GM23338 (cell line): ENCODE data around the gene ZFR. TPM values are rescaled to one million over a fixed set of nuclear protein-coding genes. Genes with fewer than 3 reads are reported as not detected.
"Not testable (repeated sequence)": the region's sequence is repeated elsewhere in the genome, so short reads cannot be mapped to it uniquely, and the experiment has no call there.

ENCODE experiments used
- ATAC-seq: fragments of 200-7000 bp; cut with Tn5 transposase; 3 replicates; pipeline ENCODE4 v1.9.1; 2020
- DNase-seq: peaks from one replicate; pipeline ENCODE4 v3.0.0-alpha.2; 2015; ENCODE audit warnings: low spot score
- H2AFZ ChIP-seq: fragments of 200-600 bp; sonication (generic); 2 replicates; pipeline ENCODE4 v1.8.0; 2016; ENCODE audit warnings: antibody characterized with exemption, mild to moderate bottlenecking, moderate library complexity
- H3F3A ChIP-seq: fragments of 200-600 bp; sonication (generic); replicated peaks from 2 replicates; pipeline ENCODE4 v1.8.0; 2017; ENCODE audit warnings: antibody characterized with exemption, mixed run types, low read depth
- H3K27ac ChIP-seq: fragments of 200-600 bp; sonication (generic); 2 replicates; pipeline ENCODE4 v1.6.1; 2016; ENCODE audit warnings: low read depth
- H3K27me3 ChIP-seq: fragments of 200-600 bp; sonication (generic); 2 replicates; pipeline ENCODE4 v1.8.0; 2016; ENCODE audit warnings: mild to moderate bottlenecking, mixed run types, moderate library complexity; ENCODE audit not compliant: insufficient read depth
- H3K36me3 ChIP-seq: fragments of 200-600 bp; sonication (generic); 2 replicates; pipeline ENCODE4 v1.8.0; 2016; ENCODE audit warnings: mild to moderate bottlenecking; ENCODE audit not compliant: insufficient read depth
- H3K4me1 ChIP-seq: fragments of 200-600 bp; sonication (generic); 2 replicates; pipeline ENCODE4 v1.8.0; 2016; ENCODE audit warnings: mild to moderate bottlenecking, moderate library complexity; ENCODE audit not compliant: insufficient read depth
- H3K4me2 ChIP-seq: fragments of 200-600 bp; sonication (generic); 2 replicates; pipeline ENCODE4 v1.7.1; 2017; ENCODE audit warnings: mixed run types
- H3K4me3 ChIP-seq: fragments of 200-600 bp; sonication (generic); 2 replicates; pipeline ENCODE4 v1.6.1; 2016; ENCODE audit warnings: mixed run types
- H3K79me2 ChIP-seq: fragments of 200-600 bp; sonication (generic); replicated peaks from 2 replicates; pipeline ENCODE4 v1.8.0; 2017; ENCODE audit warnings: mild to moderate bottlenecking; ENCODE audit not compliant: insufficient read depth
- H3K9me2 ChIP-seq: fragments of 200-600 bp; sonication (generic); 2 replicates; pipeline ENCODE4 v1.8.0; 2017; ENCODE audit not compliant: insufficient read depth
- H4K20me1 ChIP-seq: fragments of 200-600 bp; sonication (generic); replicated peaks from 2 replicates; pipeline ENCODE4 v1.8.0; 2017; ENCODE audit warnings: mild to moderate bottlenecking; ENCODE audit not compliant: insufficient read depth
- H3K27ac Mint-ChIP-seq: 2 replicates; pipeline ENCODE4 v1.8.0; 2020; ENCODE audit warnings: inconsistent platforms, mild to moderate bottlenecking, moderate library complexity, mixed read lengths
- H3K27me3 Mint-ChIP-seq: 3 replicates; pipeline ENCODE4 v1.8.0; 2022; ENCODE audit warnings: low read depth, mild to moderate bottlenecking, moderate library complexity, mixed read lengths, inconsistent platforms; ENCODE audit not compliant: insufficient read depth, poor library complexity
- H3K36me3 Mint-ChIP-seq: 3 replicates; pipeline ENCODE4 v1.8.0; 2021; ENCODE audit warnings: low read depth, mild to moderate bottlenecking, inconsistent platforms, moderate library complexity, mixed read lengths
- H3K4me1 Mint-ChIP-seq: 3 replicates; pipeline ENCODE4 v1.8.0; 2020; ENCODE audit warnings: mild to moderate bottlenecking, inconsistent platforms, mixed read lengths
- H3K4me3 Mint-ChIP-seq: 3 replicates; pipeline ENCODE4 v1.8.0; 2021; ENCODE audit warnings: moderate library complexity, mild to moderate bottlenecking, inconsistent platforms, mixed read lengths
- H3K9me3 Mint-ChIP-seq: 3 replicates; pipeline ENCODE4 v1.8.0; 2020; ENCODE audit warnings: moderate library complexity, mild to moderate bottlenecking, inconsistent platforms, mixed read lengths
- EZH2 ChIP-seq: fragments of 200-600 bp; sonication (generic); IDR thresholded peaks from one replicate; pipeline ENCODE4 v1.8.0; 2017; ENCODE audit warnings: antibody characterized with exemption, mild to moderate bottlenecking, low read depth; ENCODE audit not compliant: unreplicated experiment
- EZH2phosphoT487 ChIP-seq: fragments of 200-600 bp; sonication (generic); IDR thresholded peaks from one replicate; pipeline ENCODE4 v1.8.1; 2018; ENCODE audit warnings: antibody characterized with exemption; ENCODE audit not compliant: unreplicated experiment
- NANOG ChIP-seq: IDR thresholded peaks from 2 replicates; pipeline ENCODE4 v1.6.1; 2016; ENCODE audit warnings: antibody characterized with exemption, borderline replicate concordance
- POLR2AphosphoS5 ChIP-seq: IDR thresholded peaks from 2 replicates; pipeline ENCODE4 v1.6.1; 2016; ENCODE audit warnings: antibody characterized with exemption, low read depth
- polyA plus RNA-seq: library from polyadenylated mRNA; unstranded; fragments of >200 nt; fragmentation: Nextera tagmentation; extraction: Ambion mirVana; gene quantifications from 2 replicates; pipeline ENCODE4 v1.2.1, GENCODE V29; 2016
- total RNA-seq: library from RNA; depleted of rRNA; stranded (reverse); fragments of >200 nt; shearing (Covaris generic); gene quantifications from 2 replicates; pipeline ENCODE4 v1.2.3, GENCODE V29; 2014
- TF ChIP-seq, protein P1 (sequence below): IDR thresholded peaks from 2 replicates; pipeline ENCODE4 v1.6.1; 2016; ENCODE audit warnings: antibody characterized with exemption
- TF ChIP-seq, protein P2 (sequence below), 2 experiments: fragments of 200-600 bp in 1 of 2; sonication (generic) in 1 of 2; conservative IDR thresholded peaks; 2 replicates each; pipeline versions ENCODE4 v1.5.1 to v1.6.1; 2016 to 2017; ENCODE audit warnings: antibody characterized with exemption in 2 of 2, low read depth in 2 of 2, mild to moderate bottlenecking in 2 of 2, moderate library complexity in 1 of 2
- TF ChIP-seq, protein P3 (sequence below): fragments of 250-450 bp; sonication (Bioruptor Pico); IDR thresholded peaks from 2 replicates; pipeline ENCODE4 v1.5.0; 2020; ENCODE audit warnings: mild to moderate bottlenecking, moderate library complexity
- TF ChIP-seq, protein P4 (sequence below): IDR thresholded peaks from one replicate; pipeline ENCODE4 v1.6.1; 2018; ENCODE audit warnings: antibody characterized with exemption; ENCODE audit not compliant: unreplicated experiment

ZFR gene
- total and polyA plus RNA-seq, 2 experiments from 2014 or later: 92.4 to 103 TPM

DNA sequence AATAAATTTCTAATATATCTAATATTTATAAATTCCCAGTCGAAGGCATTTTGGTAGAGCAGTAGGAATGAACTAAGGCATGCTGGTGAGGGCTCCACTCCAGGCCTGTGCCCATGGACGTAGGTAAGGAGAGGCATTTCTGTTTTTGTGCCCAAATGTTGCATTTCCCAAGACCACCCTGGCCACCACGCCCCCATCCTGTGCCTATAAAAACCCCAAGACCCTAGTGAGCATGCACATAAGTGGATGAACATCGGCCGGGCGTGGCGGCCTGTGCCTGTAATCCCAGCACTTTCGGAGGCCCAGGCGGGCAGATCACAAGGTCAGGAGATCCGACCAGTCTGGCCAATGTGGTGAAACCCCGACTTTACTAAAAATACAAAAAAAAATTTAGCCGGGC lies 121.7 kb downstream of the ZFR start:
- H3K27ac ChIP-seq: no peak overlapping the region
- H3K36me3 ChIP-seq: no peaks in the 10 kb centered on the region
- no peak for ATAC-seq
- no peaks in the 10 kb centered on the region for H3F3A ChIP-seq
- no peaks in the 10 kb centered on the region for H3K4me1 ChIP-seq
- H3K4me3 ChIP-seq: no peak overlapping the region
- H4K20me1 ChIP-seq: no peaks in the 10 kb centered on the region
- DNase-seq: no peak
- Mint-ChIP-seq H3K36me3 (no peaks in the 10 kb centered on the region; the same call in 2 of the 3 replicates), H3K4me1 (peaks cover 2% of the 10 kb centered on the region; the same call in 1 of the 3 replicates), H3K27ac (no peak overlapping the region), H3K27me3 (peaks cover 10% of the 10 kb centered on the region), H3K4me3 (no peak overlapping the region), H3K9me3 (peaks cover 5% of the 10 kb centered on the region; the same call in 2 of the 3 replicates)
- H3K4me2 ChIP-seq: no peak overlapping the region
- H3K79me2 ChIP-seq: no peaks in the 10 kb centered on the region
- no peak for TF ChIP-seq EZH2
- TF ChIP-seq, protein P1, sequence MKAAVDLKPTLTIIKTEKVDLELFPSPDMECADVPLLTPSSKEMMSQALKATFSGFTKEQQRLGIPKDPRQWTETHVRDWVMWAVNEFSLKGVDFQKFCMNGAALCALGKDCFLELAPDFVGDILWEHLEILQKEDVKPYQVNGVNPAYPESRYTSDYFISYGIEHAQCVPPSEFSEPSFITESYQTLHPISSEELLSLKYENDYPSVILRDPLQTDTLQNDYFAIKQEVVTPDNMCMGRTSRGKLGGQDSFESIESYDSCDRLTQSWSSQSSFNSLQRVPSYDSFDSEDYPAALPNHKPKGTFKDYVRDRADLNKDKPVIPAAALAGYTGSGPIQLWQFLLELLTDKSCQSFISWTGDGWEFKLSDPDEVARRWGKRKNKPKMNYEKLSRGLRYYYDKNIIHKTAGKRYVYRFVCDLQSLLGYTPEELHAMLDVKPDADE: no peak
- TF ChIP-seq, protein P2, sequence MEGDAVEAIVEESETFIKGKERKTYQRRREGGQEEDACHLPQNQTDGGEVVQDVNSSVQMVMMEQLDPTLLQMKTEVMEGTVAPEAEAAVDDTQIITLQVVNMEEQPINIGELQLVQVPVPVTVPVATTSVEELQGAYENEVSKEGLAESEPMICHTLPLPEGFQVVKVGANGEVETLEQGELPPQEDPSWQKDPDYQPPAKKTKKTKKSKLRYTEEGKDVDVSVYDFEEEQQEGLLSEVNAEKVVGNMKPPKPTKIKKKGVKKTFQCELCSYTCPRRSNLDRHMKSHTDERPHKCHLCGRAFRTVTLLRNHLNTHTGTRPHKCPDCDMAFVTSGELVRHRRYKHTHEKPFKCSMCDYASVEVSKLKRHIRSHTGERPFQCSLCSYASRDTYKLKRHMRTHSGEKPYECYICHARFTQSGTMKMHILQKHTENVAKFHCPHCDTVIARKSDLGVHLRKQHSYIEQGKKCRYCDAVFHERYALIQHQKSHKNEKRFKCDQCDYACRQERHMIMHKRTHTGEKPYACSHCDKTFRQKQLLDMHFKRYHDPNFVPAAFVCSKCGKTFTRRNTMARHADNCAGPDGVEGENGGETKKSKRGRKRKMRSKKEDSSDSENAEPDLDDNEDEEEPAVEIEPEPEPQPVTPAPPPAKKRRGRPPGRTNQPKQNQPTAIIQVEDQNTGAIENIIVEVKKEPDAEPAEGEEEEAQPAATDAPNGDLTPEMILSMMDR (conservative IDR thresholded peaks at IDR 0.05; ENCODE audit: low read depth in 2 of 2): no peak
- no peak for TF ChIP-seq POLR2AphosphoS5
- TF ChIP-seq, protein P3, sequence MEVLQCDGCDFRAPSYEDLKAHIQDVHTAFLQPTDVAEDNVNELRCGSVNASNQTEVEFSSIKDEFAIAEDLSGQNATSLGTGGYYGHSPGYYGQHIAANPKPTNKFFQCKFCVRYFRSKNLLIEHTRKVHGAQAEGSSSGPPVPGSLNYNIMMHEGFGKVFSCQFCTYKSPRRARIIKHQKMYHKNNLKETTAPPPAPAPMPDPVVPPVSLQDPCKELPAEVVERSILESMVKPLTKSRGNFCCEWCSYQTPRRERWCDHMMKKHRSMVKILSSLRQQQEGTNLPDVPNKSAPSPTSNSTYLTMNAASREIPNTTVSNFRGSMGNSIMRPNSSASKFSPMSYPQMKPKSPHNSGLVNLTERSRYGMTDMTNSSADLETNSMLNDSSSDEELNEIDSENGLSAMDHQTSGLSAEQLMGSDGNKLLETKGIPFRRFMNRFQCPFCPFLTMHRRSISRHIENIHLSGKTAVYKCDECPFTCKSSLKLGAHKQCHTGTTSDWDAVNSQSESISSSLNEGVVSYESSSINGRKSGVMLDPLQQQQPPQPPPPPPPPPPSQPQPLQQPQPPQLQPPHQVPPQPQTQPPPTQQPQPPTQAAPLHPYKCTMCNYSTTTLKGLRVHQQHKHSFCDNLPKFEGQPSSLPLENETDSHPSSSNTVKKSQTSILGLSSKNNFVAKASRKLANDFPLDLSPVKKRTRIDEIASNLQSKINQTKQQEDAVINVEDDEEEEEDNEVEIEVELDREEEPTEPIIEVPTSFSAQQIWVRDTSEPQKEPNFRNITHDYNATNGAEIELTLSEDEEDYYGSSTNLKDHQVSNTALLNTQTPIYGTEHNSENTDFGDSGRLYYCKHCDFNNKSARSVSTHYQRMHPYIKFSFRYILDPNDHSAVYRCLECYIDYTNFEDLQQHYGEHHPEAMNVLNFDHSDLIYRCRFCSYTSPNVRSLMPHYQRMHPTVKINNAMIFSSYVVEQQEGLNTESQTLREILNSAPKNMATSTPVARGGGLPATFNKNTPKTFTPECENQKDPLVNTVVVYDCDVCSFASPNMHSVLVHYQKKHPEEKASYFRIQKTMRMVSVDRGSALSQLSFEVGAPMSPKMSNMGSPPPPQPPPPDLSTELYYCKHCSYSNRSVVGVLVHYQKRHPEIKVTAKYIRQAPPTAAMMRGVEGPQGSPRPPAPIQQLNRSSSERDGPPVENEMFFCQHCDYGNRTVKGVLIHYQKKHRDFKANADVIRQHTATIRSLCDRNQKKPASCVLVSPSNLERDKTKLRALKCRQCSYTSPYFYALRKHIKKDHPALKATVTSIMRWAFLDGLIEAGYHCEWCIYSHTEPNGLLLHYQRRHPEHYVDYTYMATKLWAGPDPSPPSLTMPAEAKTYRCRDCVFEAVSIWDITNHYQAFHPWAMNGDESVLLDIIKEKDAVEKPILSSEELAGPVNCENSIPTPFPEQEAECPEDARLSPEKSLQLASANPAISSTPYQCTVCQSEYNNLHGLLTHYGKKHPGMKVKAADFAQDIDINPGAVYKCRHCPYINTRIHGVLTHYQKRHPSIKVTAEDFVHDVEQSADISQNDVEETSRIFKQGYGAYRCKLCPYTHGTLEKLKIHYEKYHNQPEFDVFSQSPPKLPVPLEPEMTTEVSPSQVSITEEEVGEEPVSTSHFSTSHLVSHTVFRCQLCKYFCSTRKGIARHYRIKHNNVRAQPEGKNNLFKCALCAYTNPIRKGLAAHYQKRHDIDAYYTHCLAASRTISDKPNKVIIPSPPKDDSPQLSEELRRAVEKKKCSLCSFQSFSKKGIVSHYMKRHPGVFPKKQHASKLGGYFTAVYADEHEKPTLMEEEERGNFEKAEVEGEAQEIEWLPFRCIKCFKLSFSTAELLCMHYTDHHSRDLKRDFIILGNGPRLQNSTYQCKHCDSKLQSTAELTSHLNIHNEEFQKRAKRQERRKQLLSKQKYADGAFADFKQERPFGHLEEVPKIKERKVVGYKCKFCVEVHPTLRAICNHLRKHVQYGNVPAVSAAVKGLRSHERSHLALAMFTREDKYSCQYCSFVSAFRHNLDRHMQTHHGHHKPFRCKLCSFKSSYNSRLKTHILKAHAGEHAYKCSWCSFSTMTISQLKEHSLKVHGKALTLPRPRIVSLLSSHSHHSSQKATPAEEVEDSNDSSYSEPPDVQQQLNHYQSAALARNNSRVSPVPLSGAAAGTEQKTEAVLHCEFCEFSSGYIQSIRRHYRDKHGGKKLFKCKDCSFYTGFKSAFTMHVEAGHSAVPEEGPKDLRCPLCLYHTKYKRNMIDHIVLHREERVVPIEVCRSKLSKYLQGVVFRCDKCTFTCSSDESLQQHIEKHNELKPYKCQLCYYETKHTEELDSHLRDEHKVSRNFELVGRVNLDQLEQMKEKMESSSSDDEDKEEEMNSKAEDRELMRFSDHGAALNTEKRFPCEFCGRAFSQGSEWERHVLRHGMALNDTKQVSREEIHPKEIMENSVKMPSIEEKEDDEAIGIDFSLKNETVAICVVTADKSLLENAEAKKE (CRISPR knock-in tag): no peak
- TF ChIP-seq NANOG: no peak
- TF ChIP-seq, protein P4, sequence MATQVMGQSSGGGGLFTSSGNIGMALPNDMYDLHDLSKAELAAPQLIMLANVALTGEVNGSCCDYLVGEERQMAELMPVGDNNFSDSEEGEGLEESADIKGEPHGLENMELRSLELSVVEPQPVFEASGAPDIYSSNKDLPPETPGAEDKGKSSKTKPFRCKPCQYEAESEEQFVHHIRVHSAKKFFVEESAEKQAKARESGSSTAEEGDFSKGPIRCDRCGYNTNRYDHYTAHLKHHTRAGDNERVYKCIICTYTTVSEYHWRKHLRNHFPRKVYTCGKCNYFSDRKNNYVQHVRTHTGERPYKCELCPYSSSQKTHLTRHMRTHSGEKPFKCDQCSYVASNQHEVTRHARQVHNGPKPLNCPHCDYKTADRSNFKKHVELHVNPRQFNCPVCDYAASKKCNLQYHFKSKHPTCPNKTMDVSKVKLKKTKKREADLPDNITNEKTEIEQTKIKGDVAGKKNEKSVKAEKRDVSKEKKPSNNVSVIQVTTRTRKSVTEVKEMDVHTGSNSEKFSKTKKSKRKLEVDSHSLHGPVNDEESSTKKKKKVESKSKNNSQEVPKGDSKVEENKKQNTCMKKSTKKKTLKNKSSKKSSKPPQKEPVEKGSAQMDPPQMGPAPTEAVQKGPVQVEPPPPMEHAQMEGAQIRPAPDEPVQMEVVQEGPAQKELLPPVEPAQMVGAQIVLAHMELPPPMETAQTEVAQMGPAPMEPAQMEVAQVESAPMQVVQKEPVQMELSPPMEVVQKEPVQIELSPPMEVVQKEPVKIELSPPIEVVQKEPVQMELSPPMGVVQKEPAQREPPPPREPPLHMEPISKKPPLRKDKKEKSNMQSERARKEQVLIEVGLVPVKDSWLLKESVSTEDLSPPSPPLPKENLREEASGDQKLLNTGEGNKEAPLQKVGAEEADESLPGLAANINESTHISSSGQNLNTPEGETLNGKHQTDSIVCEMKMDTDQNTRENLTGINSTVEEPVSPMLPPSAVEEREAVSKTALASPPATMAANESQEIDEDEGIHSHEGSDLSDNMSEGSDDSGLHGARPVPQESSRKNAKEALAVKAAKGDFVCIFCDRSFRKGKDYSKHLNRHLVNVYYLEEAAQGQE: no peak
- no peak for TF ChIP-seq EZH2phosphoT487
- no peak overlapping the region for H2AFZ ChIP-seq
- no peaks in the 10 kb centered on the region for H3K9me2 ChIP-seq
- H3K27me3 ChIP-seq: no peaks in the 10 kb centered on the region

DNA sequence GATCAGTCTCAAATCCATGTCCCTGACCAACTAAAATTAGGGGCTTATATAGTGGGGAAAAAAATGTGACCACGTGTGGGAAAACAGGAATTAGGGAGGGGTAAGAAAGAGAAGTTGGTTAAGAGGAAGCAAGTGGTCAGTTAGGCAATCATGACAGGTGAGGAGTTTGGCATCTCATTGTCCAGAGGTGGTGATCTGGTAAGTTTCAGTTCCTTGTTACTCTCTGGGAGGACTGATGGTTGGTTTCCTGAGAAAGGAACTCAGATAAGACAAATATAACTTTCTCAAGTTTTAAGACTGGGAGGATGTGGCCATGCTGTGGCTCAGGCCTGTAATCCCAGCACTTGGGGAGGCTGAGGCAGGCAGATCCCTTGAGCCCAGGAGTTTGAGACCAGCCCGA lies 122.8 kb downstream of the ZFR start:
- H3K4me1 Mint-ChIP-seq, ATAC-seq, H4K20me1 ChIP-seq, H3K27ac Mint-ChIP-seq, H3K36me3 ChIP-seq, DNase-seq, H3K36me3 Mint-ChIP-seq, H3K4me3 ChIP-seq, H3K9me3 Mint-ChIP-seq, H3F3A ChIP-seq, H3K79me2 ChIP-seq, H3K4me3 Mint-ChIP-seq, H3K27me3 ChIP-seq, H3K27ac ChIP-seq, H3K9me2 ChIP-seq, H3K4me1 ChIP-seq, H3K27me3 Mint-ChIP-seq, H2AFZ ChIP-seq, H3K4me2 ChIP-seq: not testable (repeated sequence)
